Esophagus (tissue), 2 donors: Measurements from ENCODE around the gene FAM217B. TPM values are rescaled to one million over a fixed set of nuclear protein-coding genes. Genes with fewer than 3 reads are reported as not detected.

ENCODE experiments used
- H3K27ac ChIP-seq, 2 donors: one replicate each; pipeline ENCODE4 v1.5.1; 2013; ENCODE audit warnings: low read depth in 2 of 2, mild to moderate bottlenecking in 2 of 2, inconsistent platforms in 1 of 2, low read length in 1 of 2, moderate library complexity in 1 of 2
- H3K27me3 ChIP-seq, 2 donors: one replicate each; pipeline ENCODE4 v1.6.1; 2013; ENCODE audit warnings: low read length in 2 of 2, control low read depth in 1 of 2, mild to moderate bottlenecking in 1 of 2; ENCODE audit not compliant: insufficient read depth in 2 of 2, control insufficient read depth in 1 of 2
- H3K36me3 ChIP-seq, 2 donors: one replicate each; pipeline ENCODE4 v1.6.1; 2013; ENCODE audit warnings: low read length in 1 of 2; ENCODE audit not compliant: control insufficient read depth in 2 of 2, insufficient read depth in 2 of 2
- H3K4me1 ChIP-seq, 2 donors: one replicate each; pipeline ENCODE4 v1.6.1; 2013; ENCODE audit warnings: low read length in 1 of 2; ENCODE audit not compliant: control insufficient read depth in 2 of 2, insufficient read depth in 2 of 2
- H3K4me3 ChIP-seq, 2 donors: one replicate each; pipeline ENCODE4 v1.5.1; 2013; ENCODE audit warnings: low read length in 2 of 2, mild to moderate bottlenecking in 2 of 2, low read depth in 1 of 2, moderate library complexity in 1 of 2
- H3K9me3 ChIP-seq, 2 donors: one replicate each; pipeline ENCODE4 v1.6.1; 2013; ENCODE audit warnings: mild to moderate bottlenecking in 2 of 2, low read depth in 1 of 2, low read length in 1 of 2, moderate library complexity in 1 of 2; ENCODE audit not compliant: control insufficient read depth in 2 of 2, insufficient read depth in 1 of 2
- WGBS, 2 donors: extraction: QIAGEN DNeasy Blood & Tissue Kit; methylation state at CpG; one replicate each; pipeline ENCODE4 v1.1.7; 2013; 5-methylcytosine and 5-hydroxymethylcytosine counted together
- polyA plus RNA-seq, 2 donors: library from polyadenylated mRNA; stranded (reverse); fragments of 200-250 nt; gene quantifications; one replicate each; pipeline ENCODE4 v1.2.3, GENCODE V29; 2013
- donor health status: healthy with polysubstance abuse.
- donor health status: Bipolar disorder and iron deficiency.

The FAM217B gene
- polyA plus RNA-seq, 2 donors, result 2.2 TPM

GRCh38 chr20:59925359-59925758 lies 14.8 kb upstream of the FAM217B start:
- no peak overlapping the region for H3K27ac ChIP-seq
- no peak overlapping the region for H3K4me3 ChIP-seq
- no peaks in the 10 kb centered on the region for H3K4me1 ChIP-seq
- H3K9me3 ChIP-seq, result no peaks in the 10 kb centered on the region
- 50 to 52% methylated on average over 1 of the region's 1 CpG for WGBS, 2 donors
- H3K27me3 ChIP-seq, result no peaks in the 10 kb centered on the region
- H3K36me3 ChIP-seq, result no peaks in the 10 kb centered on the region

GRCh38 chr20:59925899-59926298 lies 14.3 kb upstream of the FAM217B start:
- no peaks in the 10 kb centered on the region for H3K9me3 ChIP-seq
- no peak overlapping the region for H3K27ac ChIP-seq
- no peaks in the 10 kb centered on the region for H3K4me1 ChIP-seq
- H3K4me3 ChIP-seq, result no peak overlapping the region
- no peaks in the 10 kb centered on the region for H3K36me3 ChIP-seq
- no peaks in the 10 kb centered on the region for H3K27me3 ChIP-seq

GRCh38 chr20:59931511-59932312 lies 8.5 kb upstream of the FAM217B start:
- Histone ChIP-seq H3K27ac (no peak overlapping the region), H3K4me1 (peaks cover 0 to 4% of the 10 kb centered on the region in 2 donors), H3K9me3 (no peaks in the 10 kb centered on the region), H3K27me3 (no peaks in the 10 kb centered on the region), H3K36me3 (no peaks in the 10 kb centered on the region), H3K4me3 (no peak overlapping the region)
- 85 to 88% methylated on average over 9 of the region's 9 CpGs for WGBS, 2 donors

- Histone ChIP-seq H3K36me3 (no peaks in the 10 kb centered on the region), H3K27me3 (no peaks in the 10 kb centered on the region), H3K4me1 (peaks cover 0 to 4% of the 10 kb centered on the region in 2 donors), H3K4me3 (peak overlapping the region in 1 of 2 donors; percentile 45), H3K27ac (no peak overlapping the region), H3K9me3 (no peaks in the 10 kb centered on the region)
- WGBS, 2 donors, result 88 to 90% methylated on average over 72 of the region's 72 CpGs
These were observed 7.4 kb upstream of the FAM217B start for GRCh38 chr20:59932616-59933295.

- 25 to 30% methylated on average over 47 to 65 of the region's 65 CpGs for WGBS, 2 donors
- Histone ChIP-seq H3K4me3 (peak within 1 kb of the TSS; percentile 50 to 80), H3K9me3 (no peaks in the 10 kb centered on the region), H3K27ac (peak within 1 kb of the TSS; percentile 54 to 73), H3K36me3 (no peaks in the 10 kb centered on the region), H3K4me1 (peaks cover 0 to 4% of the 10 kb centered on the region in 2 donors), H3K27me3 (no peaks in the 10 kb centered on the region)
These were observed 6.8 kb upstream of the FAM217B start, which contains the start of gene SYCP2 for GRCh38 chr20:59933296-59933848. Gene SYCP2 (minus strand): TSS chr20:59933637. CDS start chr20:59922413, 11,224 bp downstream.

GRCh38 chr20:59933849-59934585 lies 6.2 kb upstream of the FAM217B start:
- peak overlapping the region; percentile 54 to 73 for H3K27ac ChIP-seq
- H3K4me1 ChIP-seq, result peaks cover 4 to 8% of the 10 kb centered on the region in 2 donors
- H3K27me3 ChIP-seq, result no peaks in the 10 kb centered on the region
- H3K36me3 ChIP-seq, result no peaks in the 10 kb centered on the region
- H3K4me3 ChIP-seq, result peak overlapping the region; percentile 50 to 80
- WGBS, 2 donors, result 5 to 7% methylated on average over 52 to 59 of the region's 59 CpGs
- H3K9me3 ChIP-seq, result peaks cover 0 to under 1% of the 10 kb centered on the region in 2 donors

GRCh38 chr20:59935457-59936185 lies 4.6 kb upstream of the FAM217B start:
- peaks cover 9 to 13% of the 10 kb centered on the region in 2 donors for H3K4me1 ChIP-seq
- no peak overlapping the region for H3K4me3 ChIP-seq
- H3K27me3 ChIP-seq, result no peaks in the 10 kb centered on the region
- H3K27ac ChIP-seq, result no peak overlapping the region
- H3K9me3 ChIP-seq, result peaks cover 0 to 3% of the 10 kb centered on the region in 2 donors
- WGBS, 2 donors, result 88 to 90% methylated on average over 8 of the region's 8 CpGs
- H3K36me3 ChIP-seq, result no peaks in the 10 kb centered on the region

GRCh38 chr20:59936409-59936808 lies 3.8 kb upstream of the FAM217B start:
- 59 to 77% methylated on average over 4 of the region's 4 CpGs for WGBS, 2 donors
- Histone ChIP-seq H3K9me3 (peaks cover 0 to 3% of the 10 kb centered on the region in 2 donors), H3K4me1 (peaks cover 9 to 13% of the 10 kb centered on the region in 2 donors), H3K4me3 (no peak overlapping the region), H3K27me3 (no peaks in the 10 kb centered on the region), H3K27ac (no peak overlapping the region), H3K36me3 (no peaks in the 10 kb centered on the region)

- peaks cover 9 to 13% of the 10 kb centered on the region in 2 donors for H3K4me1 ChIP-seq
- 63% methylated on average over 3 of the region's 3 CpGs for WGBS, 2 donors
- no peak overlapping the region for H3K4me3 ChIP-seq
- no peaks in the 10 kb centered on the region for H3K36me3 ChIP-seq
- H3K27ac ChIP-seq, result no peak overlapping the region
- H3K9me3 ChIP-seq, result peaks cover 0 to 3% of the 10 kb centered on the region in 2 donors
- H3K27me3 ChIP-seq, result no peaks in the 10 kb centered on the region
These were observed 3.0 kb upstream of the FAM217B start for GRCh38 chr20:59937150-59937549.
